GM18868 (cell line): Measurements from ENCODE around the gene PRPH.
A peak's percentile ranks its signal among the peaks of the same experiment; 100 is the strongest.
"Not testable (repeated sequence)": the region's sequence is repeated elsewhere in the genome, so short reads cannot be mapped to it uniquely, and the experiment has no call there.

Experiments used
- ATAC-seq: cut with Tn5 transposase; IDR thresholded peaks from one replicate; pipeline ENCODE4 v1.9.1; 2021; ENCODE audit warnings: mild to moderate bottlenecking, moderate library complexity; ENCODE audit not compliant: unreplicated experiment

PRPH gene

DNA sequence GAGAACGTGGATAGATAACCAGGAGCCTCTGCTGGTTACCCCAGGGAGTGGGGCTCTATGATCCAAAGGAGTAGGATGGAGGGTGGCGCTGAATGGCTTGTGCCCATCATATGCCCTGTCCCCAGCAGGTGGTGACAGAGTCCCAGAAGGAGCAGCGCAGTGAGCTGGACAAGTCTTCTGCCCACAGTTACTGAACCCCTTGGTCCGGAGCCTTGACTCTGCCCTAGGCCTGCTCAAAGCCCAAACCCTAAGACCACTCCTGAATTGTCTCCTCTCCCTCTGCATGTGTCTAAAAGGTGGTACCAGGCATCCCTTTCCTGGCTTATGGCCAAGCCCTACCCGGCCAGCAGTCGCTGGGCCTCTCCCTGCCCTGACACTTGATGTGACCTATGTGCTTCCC is 3.2 kb downstream of the PRPH start:
- no peak for ATAC-seq

DNA sequence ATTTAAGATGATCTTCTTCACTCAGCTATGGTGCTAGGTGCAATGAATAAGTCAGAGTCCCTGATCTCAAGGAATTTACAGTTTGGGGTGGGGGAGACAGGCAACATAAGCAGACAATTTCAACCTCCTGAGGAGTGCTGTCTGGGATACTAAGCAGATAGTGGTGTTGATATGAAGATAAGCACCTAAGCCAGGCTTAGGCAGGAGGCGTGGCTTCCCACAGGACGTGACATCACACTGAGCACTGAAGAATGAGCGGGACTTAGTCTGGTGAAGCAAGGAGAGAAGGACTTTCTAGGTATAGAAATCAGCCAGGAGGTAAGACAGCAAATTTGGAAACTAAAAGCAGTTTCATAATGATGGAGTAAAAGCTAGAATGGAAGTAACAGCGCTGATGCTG is 6.8 kb downstream of the PRPH start:
- no peak for ATAC-seq

DNA sequence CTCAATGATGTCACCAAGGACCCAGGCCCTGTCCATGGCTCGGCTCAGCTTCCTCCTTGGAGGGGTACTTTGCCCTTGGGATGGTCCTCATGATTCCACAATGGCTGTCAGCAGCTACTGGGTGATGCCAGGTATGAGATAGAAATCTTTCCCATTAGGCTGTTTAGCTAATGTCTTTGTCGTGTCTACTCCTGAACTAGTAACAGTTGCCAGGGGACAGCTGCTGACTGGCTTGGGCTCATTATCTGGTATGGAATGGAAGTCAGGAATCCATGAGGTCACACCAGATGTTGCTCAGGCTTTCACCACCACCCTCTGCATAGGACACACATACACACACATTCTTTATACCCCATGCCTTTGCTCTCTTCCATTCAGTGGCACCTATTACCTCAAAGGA is 9.2 kb downstream of the PRPH start:
- no peak for ATAC-seq

DNA sequence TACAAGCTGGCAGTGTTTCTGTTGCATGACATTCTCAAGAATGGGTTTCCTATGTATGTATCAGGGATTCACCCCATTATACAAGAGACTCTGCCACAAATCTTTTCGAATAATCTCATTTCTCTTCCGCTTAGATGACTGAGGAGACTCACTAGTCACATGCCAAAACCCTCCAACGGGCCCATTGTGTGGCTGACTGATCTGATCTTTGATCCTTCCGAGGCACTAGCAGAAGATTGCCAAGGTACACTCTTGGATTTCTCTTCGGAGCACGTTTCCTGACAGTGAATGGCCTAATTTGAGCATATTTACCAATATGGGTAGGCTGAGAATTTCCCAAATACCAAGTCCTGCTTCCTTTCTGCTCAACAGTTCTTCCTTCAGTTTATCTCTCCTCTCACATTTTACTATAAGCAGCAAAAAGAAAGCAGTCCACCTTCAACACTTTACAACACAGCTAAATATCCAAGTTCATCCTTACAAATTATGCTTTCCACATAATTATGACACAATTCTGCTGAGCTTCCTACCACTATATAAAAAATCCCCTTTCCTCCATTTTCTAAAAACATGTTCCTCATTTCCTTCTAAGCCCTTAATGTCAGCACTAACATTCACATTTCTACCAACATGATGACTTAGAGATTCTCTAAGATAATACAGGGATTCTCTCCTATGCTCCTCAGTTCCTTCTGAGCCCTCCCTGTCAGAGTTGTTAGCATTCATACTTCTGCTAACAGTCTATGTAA is 11.0 kb downstream of the PRPH start:
- ATAC-seq: no peak

DNA sequence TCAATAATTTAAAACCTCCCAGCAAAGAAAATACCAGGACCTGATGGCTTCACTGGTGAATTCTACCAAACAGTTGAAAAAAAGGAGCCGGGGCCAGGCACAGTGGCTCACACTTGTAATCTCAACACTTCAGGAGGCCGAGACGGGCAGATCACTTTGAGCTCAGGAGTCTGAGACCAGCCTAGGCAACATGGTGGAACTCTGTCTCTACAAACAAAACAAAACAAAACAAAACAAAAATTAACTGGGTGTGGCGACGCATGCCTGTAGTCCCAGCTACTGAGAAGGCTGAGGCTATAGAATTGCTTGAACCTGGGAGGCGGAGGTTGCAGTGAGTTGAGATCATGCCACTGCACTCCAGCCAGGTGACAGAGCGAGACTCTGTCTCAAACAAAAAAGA is 14.4 kb downstream of the PRPH start:
- no peak for ATAC-seq

DNA sequence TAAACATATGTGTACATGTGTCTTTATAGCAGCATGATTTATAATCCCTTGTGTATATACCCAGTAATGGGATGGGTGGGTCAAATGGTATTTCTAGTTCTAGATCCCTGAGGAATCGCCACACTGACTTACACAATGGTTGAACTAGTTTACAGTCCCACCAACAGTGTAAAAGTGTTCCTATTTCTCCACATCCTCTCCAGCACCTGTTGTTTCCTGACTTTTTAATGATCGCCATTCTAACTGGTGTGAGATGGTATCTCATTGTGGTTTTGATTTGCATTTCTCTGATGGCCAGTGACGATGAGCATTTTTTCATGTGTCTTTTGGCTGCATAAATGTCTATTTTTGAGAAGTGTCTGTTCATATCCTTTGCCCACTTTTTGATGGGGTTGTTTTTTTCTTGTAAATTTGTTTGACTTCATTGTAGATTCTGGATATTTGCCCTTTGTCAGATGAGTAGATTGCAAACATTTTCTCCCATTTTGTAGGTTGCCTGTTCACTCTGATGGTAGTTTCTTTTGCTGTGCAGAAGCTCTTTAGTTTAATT is 15.6 kb downstream of the PRPH start:
- not testable (repeated sequence) for ATAC-seq

DNA sequence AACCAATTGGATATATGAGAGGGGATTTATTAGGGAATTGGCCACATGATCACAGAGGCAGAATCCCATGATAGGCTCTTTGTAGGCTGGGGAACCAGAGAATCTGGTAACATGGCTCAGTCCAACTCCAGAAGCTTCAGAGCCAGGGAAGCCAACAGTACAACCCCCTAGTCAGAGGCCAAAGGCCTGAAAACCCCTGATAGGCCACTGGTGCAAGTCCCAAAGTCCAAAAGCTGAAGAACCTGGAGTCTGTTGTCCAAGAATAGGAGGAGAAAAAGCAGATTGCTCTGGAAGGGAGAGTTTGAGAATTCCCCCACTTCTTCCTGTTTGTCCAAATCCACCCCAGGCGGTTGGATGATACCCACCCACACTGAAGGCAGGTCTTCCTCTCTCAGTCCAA is 19.9 kb downstream of the PRPH start:
- ATAC-seq: no peak

DNA sequence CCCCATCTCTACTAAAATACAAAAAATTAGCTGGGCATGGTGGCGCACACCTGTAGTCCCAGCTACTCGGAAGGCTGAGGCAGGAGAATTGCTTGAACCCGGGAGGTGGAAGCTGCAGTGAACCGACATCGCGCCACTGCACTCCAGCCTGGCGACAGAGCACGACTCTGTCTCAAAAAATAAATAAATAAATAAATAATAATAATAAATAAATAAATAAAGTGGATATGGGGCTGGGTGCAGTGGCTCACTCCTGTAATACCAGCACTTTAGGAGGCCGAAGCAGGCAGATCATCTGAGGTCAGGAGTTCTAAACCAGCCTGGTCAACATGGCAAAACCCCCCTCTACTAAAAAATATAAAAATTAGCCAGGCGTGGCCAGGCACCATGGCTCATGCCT is 22.2 kb downstream of the PRPH start:
- ATAC-seq: not testable (repeated sequence)

DNA sequence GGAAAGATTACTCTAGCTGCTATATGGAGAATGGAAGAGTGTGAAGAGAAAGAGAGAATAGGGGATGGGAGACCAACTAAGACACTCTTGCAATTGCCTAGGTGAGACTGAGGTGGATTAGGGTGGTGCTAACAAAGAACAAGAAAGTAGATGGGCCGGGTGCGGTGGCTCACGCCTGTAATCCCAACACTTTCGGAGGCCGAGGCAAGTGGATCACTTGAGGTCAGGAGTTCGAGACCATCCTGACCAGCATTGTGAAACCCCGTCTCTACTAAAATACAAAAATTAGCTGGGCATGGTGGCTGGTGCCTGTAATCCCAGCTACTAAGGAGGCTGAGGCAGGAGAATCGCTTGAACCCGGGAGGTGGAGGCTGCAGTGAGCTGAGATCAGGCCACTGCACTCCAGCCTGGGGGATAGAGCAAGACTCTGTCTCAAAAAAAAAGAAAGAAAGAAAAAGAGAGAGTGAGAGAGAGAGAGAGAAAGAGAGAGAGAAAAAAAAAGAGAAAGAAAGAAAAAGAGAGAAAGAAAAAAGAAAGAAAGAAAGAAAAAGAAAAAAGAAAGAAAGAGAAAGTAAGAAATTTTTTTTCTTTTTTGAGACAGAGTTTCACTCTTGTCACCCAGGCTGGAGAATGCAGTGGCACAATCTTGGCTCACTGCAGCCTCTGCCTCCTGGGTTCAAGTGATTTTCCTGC is 25.6 kb downstream of the PRPH start:
- not testable (repeated sequence) for ATAC-seq

DNA sequence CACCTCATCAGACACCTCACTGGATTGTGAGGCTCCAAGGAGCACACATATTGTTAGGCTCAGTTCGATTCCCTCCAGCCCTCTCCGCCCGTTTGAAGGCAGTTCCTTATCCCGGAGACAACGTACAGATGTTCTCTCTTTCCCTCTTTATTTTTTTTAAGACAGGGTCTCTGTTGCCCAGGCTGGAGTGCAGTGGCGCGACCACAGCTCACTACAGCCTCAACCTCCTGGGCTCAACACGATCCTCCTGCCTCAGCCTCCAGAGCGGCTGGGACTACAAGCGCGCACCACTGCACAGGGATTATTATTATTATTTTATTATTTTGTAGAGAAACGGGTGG is 27.4 kb downstream of the PRPH start:
- ATAC-seq: no peak

DNA sequence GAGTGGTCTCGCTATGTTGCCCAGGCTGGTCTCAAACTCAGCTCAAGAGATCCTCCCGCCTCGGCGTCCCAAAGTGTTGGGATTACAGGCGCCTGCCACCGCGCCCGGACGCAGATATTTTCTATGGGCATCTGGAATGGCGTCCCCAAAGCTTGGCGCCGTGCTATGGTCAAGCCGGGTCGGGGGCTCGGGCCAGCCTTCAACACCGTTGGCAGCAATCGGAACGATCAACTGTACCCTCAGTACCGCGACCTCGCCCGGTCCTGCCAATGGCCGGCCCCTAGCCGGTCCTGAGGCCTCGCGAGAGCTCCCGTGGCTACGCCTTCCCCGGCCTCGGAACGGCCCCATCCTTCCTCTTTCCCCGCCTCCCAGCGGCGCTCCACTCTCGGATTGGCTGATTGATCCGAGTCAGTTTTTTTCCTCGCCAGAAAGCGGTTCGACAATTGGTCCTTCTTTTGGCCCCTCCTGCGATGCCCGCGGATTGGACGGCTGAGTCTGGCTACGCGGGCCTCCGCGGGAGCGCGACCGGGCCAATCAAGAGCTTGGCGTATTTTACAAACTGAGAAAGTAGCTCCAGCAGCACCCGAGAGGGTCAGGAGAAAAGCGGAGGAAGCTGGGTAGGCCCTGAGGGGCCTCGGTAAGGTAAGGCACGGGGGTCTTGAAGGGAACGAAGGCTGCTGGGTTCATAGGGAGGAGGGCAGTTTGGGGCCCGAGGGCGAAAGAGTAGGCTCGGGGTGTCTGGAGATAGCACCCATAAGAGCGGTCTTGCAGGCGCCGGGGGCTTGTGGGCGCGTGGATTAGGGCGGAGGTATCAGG is 28.0 kb downstream of the PRPH start, which contains the start of gene TROAP:
Gene TROAP (plus strand): TSS at position 548 of the 816 bp plus-strand sequence. CDS start 354 bp downstream, outside the sequence.
- peak; percentile 97 for ATAC-seq

DNA sequence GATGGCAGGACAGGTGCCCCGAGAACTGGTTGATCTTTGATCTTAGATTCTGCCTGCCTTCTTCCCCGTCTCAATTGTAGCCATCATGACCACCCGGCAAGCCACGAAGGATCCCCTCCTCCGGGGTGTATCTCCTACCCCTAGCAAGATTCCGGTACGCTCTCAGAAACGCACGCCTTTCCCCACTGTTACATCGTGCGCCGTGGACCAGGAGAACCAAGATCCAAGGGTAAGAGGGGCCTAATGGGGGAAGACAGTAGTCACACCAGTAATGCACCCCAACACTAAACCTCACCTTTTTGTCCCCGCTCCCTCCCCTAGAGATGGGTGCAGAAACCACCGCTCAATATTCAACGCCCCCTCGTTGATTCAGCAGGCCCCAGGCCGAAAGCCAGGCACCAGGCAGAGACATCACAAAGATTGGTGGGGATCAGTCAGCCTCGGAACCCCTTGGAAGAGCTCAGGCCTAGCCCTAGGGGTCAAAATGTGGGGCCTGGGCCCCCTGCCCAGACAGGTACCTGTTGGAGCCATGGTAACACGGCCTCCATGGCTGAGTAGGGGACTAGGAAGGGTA is 28.7 kb downstream of the PRPH start:
- no peak for ATAC-seq

DNA sequence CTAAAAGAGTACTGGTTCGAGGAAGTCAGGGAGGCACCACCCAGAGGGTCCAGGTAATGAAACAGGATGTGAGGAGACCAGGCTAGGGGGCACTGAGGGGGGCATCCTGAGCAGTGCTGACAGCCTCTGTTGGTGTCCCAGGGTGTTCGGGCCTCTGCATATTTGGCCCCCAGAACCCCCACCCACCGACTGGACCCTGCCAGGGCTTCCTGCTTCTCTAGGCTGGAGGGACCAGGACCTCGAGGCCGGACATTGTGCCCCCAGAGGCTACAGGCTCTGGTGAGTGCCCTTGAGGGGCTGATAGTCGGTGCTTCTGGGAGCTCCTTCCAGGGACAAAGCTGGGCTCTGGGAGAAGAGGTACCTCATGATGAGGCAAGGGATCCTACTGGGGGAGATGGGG is 30.7 kb downstream of the PRPH start:
- ATAC-seq: no peak

DNA sequence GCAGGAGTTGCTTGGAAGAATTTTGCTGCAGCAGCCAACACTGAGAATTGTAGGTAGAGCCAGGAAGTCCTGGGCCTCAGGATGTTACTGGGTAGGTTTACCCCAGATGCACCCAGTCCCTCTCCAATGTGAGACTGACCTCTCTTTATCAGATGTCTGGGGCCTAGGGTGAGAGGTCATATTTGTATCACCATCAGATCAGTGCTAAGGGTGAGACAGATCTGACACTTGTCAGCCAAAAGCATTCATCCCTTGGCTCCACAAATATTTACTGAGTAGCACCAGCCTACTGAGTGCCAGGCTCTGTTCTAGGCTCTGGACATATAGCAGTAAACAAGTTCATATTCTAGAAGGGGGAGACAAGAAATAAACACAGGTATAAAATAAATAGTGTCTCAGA is 32.4 kb downstream of the PRPH start:
- ATAC-seq: no peak

DNA sequence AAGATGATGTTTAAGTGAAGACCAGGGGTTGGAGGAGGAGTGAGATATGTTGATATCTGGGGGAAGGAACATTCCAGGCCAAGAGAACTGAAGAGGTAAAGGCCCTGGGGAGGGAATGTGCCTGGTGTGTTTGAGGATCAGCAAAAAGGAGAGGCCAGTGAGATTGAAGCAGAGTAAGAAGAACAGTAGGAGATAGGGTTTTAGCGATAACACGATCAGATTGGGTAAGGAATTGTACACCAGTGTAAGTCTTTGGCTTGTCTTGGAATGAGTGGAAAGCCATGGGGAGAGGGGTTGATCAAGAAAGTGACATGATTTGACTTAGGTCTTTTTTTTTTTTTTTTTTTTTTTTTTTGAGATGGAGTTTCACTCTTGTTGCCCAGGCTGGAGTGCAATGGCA is 32.9 kb downstream of the PRPH start:
- no peak for ATAC-seq

DNA sequence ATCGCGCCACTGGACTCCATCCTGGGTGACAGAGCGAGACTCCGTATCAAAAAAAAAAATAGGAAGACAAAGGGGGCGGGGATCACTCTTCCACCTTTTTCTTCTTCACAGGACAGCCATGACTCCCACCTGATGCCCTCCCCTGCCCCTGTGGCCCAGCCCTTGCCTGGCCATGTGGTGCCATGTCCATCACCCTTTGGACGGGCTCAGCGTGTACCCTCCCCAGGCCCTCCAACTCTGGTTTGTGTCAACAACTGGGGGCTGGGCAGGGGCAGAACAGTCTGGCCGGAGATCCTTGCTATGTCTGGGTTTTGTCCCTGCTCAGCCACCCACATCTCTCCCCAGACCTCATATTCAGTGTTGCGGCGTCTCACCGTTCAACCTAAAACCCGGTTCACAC is 33.9 kb downstream of the PRPH start:
- no peak for ATAC-seq

DNA sequence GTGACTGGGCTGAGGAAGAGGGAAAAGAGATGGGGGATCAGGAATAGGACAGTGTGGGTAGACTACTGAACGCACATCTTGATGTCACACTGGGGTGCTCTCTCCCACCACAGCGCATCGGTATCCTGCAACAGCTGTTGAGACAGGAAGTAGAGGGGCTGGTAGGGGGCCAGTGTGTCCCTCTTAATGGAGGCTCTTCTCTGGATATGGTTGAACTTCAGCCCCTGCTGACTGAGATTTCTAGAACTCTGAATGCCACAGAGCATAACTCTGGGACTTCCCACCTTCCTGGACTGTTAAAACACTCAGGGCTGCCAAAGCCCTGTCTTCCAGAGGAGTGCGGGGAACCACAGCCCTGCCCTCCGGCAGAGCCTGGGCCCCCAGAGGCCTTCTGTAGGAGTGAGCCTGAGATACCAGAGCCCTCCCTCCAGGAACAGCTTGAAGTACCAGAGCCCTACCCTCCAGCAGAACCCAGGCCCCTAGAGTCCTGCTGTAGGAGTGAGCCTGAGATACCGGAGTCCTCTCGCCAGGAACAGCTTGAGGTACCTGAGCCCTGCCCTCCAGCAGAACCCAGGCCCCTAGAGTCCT is 35.2 kb downstream of the PRPH start:
- no peak for ATAC-seq

DNA sequence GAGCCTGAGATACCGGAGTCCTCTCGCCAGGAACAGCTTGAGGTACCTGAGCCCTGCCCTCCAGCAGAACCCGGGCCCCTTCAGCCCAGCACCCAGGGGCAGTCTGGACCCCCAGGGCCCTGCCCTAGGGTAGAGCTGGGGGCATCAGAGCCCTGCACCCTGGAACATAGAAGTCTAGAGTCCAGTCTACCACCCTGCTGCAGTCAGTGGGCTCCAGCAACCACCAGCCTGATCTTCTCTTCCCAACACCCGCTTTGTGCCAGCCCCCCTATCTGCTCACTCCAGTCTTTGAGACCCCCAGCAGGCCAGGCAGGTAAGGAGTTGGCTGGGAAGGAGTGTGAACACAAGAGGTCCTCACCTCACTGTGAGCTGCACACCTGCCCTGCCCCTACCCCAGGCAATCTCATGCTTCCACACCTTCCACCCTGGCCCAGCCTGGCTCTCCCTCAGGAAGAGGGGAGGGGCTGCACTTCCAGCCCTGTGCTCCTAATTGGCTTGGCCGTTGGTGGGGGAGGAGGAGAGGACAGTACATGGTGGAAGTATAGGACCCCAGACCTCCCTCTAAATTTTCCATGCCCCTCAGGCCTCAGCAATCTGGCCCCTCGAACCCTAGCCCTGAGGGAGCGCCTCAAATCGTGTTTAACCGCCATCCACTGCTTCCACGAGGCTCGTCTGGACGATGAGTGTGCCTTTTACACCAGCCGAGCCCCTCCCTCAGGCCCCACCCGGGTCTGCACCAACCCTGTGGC is 35.9 kb downstream of the PRPH start:
- ATAC-seq: no peak

DNA sequence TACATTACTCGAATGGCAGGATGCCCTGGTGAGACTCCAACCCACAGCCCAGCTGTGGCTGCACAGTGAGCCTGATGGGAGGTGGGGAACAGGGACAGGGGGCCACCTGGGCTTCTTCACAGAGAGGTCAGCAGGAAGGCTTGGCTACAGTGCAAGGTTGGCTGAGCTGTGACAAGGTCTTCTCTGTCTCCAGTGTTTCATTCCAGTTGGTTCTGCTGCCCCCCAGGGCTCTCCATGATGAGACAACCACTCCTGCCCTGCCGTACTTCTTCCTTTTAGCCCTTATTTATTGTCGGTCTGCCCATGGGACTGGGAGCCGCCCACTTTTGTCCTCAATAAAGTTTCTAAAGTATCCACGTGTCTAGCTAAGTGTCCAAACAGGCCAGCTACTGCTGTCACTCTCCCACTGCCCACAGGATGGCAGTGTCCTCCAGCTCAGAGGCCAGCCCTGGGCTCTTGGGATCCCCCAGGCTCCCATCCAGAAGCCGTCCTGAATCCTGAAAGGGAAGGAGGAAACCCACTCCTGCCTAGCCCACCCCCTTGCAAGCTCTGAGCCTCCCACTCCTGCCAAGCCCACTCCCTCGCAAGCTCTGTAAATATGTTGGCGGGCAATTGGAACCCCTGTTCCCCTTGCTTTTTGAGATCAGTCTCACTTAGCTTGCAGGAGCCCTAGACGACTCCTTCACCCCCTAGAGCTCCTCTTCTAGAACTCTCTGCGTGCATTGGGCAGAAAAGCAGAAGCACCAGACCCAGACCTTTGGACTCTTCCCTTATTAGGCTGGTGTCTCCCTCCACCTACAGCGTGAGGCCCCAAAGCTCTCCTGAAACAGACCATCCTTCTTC is 36.7 kb downstream of the PRPH start:
- ATAC-seq: no peak
